Sigmoid colon (tissue), 7 donors: ENCODE results near the gene PLEKHS1. TPM values are rescaled to one million over a fixed set of nuclear protein-coding genes. Genes with fewer than 3 reads are reported as not detected.
"Not testable (repeated sequence)": the region's sequence is repeated elsewhere in the genome, so short reads cannot be mapped to it uniquely, and the experiment has no call there.

ENCODE experiments used
- DNase-seq: peaks from one replicate; pipeline ENCODE4 v3.0.0-alpha.2; 2019
- H3K27ac ChIP-seq, 4 donors: fragments of 200-600 bp; sonication (generic); one replicate each; pipeline ENCODE4 v1.5.1; 2016 to 2019; ENCODE audit warnings: mild to moderate bottlenecking in 1 of 4
- H3K27me3 ChIP-seq, 3 donors: fragments of 200-600 bp; sonication (generic); one replicate each; pipeline ENCODE4 v1.5.1; 2019; ENCODE audit warnings: mild to moderate bottlenecking in 1 of 3
- H3K36me3 ChIP-seq, 4 donors: fragments of 200-600 bp; sonication (generic); one replicate each; pipeline ENCODE4 v1.5.1; 2016 to 2019
- H3K4me1 ChIP-seq, 4 donors: fragments of 200-600 bp; sonication (generic); one replicate each; pipeline ENCODE4 v1.5.1; 2017 to 2019
- H3K4me3 ChIP-seq, 4 donors: fragments of 200-600 bp; sonication (generic); one replicate each; pipeline ENCODE4 v1.5.1; 2017 to 2019; ENCODE audit warnings: mild to moderate bottlenecking in 2 of 4, moderate library complexity in 1 of 4
- H3K9me3 ChIP-seq, 4 donors: fragments of 200-600 bp in 3 of 4; sonication (generic) in 3 of 4; one replicate each; pipeline versions ENCODE4 v1.5.1 to v1.6.1; 2013 to 2019
- CTCF ChIP-seq, 4 experiments: fragments of 450-650 bp in 3 of 4; fragments of 200-600 bp in 1 of 4; IDR thresholded peaks; one replicate each; pipeline ENCODE4 v1.5.1; 2016 to 2019; ENCODE audit warnings: antibody characterized with exemption in 4 of 4, mild to moderate bottlenecking in 3 of 4, moderate library complexity in 2 of 4
- EP300 ChIP-seq, 4 donors: sonication (generic); formaldehyde crosslinking; IDR thresholded peaks; one replicate each; pipeline ENCODE4 v1.6.1; 2017; ENCODE audit warnings: antibody characterized with exemption in 4 of 4
- POLR2A ChIP-seq, 2 donors: fragments of 450-650 bp; IDR thresholded peaks; one replicate each; pipeline ENCODE4 v1.6.1; 2016; ENCODE audit warnings: antibody characterized with exemption in 2 of 2, mild to moderate bottlenecking in 2 of 2, moderate library complexity in 2 of 2
- POLR2AphosphoS5 ChIP-seq, 4 donors: sonication (generic); formaldehyde crosslinking; IDR thresholded peaks; one replicate each; pipeline ENCODE4 v1.6.1; 2017; ENCODE audit warnings: antibody characterized with exemption in 4 of 4
- WGBS, 2 donors: extraction: QIAGEN DNeasy Blood & Tissue Kit; methylation state at CpG; one replicate each; pipeline ENCODE4 v1.1.7; 2013; 5-methylcytosine and 5-hydroxymethylcytosine counted together
- intact Hi-C: fragments of 100-400 bp; cut with DNase I; formaldehyde crosslinking; loops from one replicate; pipeline ENCODE4 v1.15.1; 2023
- polyA plus RNA-seq, 3 donors: library from polyadenylated mRNA; stranded (reverse); fragments of 200-250 nt; gene quantifications; one replicate each; pipeline ENCODE4 v1.2.3, GENCODE V29; 2013
- small RNA-seq, 3 donors: library from RNA; depleted of rRNA; stranded (forward); fragments of <200 nt; gene quantifications; one replicate each; pipeline ENCODE3, GENCODE V24; 2016
- total RNA-seq, 4 donors: library from RNA; depleted of rRNA; stranded (reverse); fragments of >200 nt; gene quantifications; one replicate each; pipeline ENCODE4 v1.1.0, GENCODE V29; 2016
- donor health status: healthy with polysubstance abuse.
- donor health status: Bipolar disorder and iron deficiency.
- donor health status: healthy.

Gene PLEKHS1
- total and polyA plus RNA-seq, 7 donors, result 1.4 to 11.0 (median 3.6) TPM; not detected in 4

- Histone ChIP-seq H3K9me3 (no peaks in the 10 kb centered on the region), H3K27ac (no peak overlapping the region), H3K27me3 (no peaks in the 10 kb centered on the region), H3K36me3 (no peaks in the 10 kb centered on the region), H3K4me3 (no peak overlapping the region), H3K4me1 (peaks cover 0 to 13% (median 6%) of the 10 kb centered on the region in 4 donors)
- intact Hi-C loops, result no loop called here
- no peak for DNase-seq
- 73 to 87% methylated on average over 2 of the region's 2 CpGs for WGBS, 2 donors
- TF ChIP-seq CTCF (IDR thresholded peaks at IDR 0.05) (no peak), EP300 (IDR thresholded peaks at IDR 0.05) (no peak), POLR2AphosphoS5 (IDR thresholded peaks at IDR 0.05) (no peak), POLR2A (IDR thresholded peaks at IDR 0.05) (no peak)
Measured at GRCh38 chr10:113825791-113826190, 74.3 kb downstream of the PLEKHS1 start.

DNA sequence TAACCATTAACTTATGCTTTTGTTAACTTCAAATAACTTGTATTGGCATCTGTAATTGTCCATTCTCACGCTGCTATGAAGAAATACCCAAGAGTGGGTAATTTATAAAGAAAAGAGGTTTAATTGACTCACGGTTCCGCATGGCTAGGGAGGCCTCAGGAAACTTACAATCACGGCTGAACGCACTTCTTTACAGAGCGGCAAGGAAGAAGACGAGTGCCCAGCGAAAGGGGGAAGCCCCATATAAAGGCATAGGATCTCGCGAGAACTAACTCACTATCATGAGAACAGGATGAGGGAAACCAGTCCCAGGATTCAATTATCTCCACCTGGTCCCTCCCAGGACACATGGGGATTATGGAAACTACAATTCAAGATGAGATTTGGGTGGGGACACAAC, 77.1 kb downstream of the PLEKHS1 start:
- H3K4me1 ChIP-seq, H3K36me3 ChIP-seq, H3K4me3 ChIP-seq, H3K27ac ChIP-seq, H3K9me3 ChIP-seq, H3K27me3 ChIP-seq, DNase-seq, intact Hi-C loops: not testable (repeated sequence)
- 85 to 96% methylated on average over 10 of the region's 10 CpGs for WGBS, 2 donors

Small RNA genes within 50 kb of the gene (small RNA-seq; reads per million reads assigned to genes)
- 0 reads per million in 3 donors for gene RF00560

Other genes starting within 250 kb of the PLEKHS1 start
- not detected for gene HABP2, start 198.6 kb upstream of the PLEKHS1 start, total RNA-seq
- gene HABP2, start 198.6 kb upstream of the PLEKHS1 start, polyA plus RNA-seq, result not detected
- not detected for gene NRAP, start 87.6 kb upstream of the PLEKHS1 start, total RNA-seq
- gene NRAP, start 87.6 kb upstream of the PLEKHS1 start, polyA plus RNA-seq, result 1 to 10 TPM in 1 of 3 donors, under 1 TPM in 2; 0.41 to 1.2 (median 0.46) TPM
- gene CASP7, start 71.8 kb upstream of the PLEKHS1 start, total RNA-seq, result 10 to 100 TPM; 11.4 to 17.8 (median 14.5) TPM
- 100 to 1,000 TPM in 2 of 3 donors, 10 to 100 TPM in 1; 86.0 to 338 (median 178) TPM for gene CASP7, start 71.8 kb upstream of the PLEKHS1 start, polyA plus RNA-seq
- 1 to 10 TPM; 4.8 to 7.5 (median 4.9) TPM for gene DCLRE1A, start 102.4 kb downstream of the PLEKHS1 start, total RNA-seq
- 1 to 10 TPM; 3.0 to 4.1 (median 3.5) TPM for gene DCLRE1A, start 102.4 kb downstream of the PLEKHS1 start, polyA plus RNA-seq
- 10 to 100 TPM; 31.0 to 67.8 (median 41.3) TPM for gene NHLRC2, start 103.0 kb downstream of the PLEKHS1 start, total RNA-seq
- 1 to 10 TPM; 2.4 to 4.9 (median 2.5) TPM for gene NHLRC2, start 103.0 kb downstream of the PLEKHS1 start, polyA plus RNA-seq